ENCODE results near the gene IZUMO1. TPM values are rescaled to one million over a fixed set of nuclear protein-coding genes. Genes with fewer than 3 reads are reported as not detected.
A peak's percentile ranks its signal among the peaks of the same experiment; 100 is the strongest.

Gene IZUMO1
- total and polyA plus RNA-seq, 2 of the 13 experiments (the other 11 are each of a cell fraction or from before 2014, with no cell fraction given) = 0.07 to 0.22 TPM

- TF ChIP-seq CENPT (CRISPR knock-in tag; IDR thresholded peaks at IDR 0.05; ENCODE audit: low read depth) (no peak), TFE3 (CRISPR knock-in tag; IDR thresholded peaks at IDR 0.05) (peak; percentile 64), HNRNPUL1 (IDR thresholded peaks at IDR 0.05; ENCODE audit: low read depth, low read length) (no peak), TIGD3 (CRISPR knock-in tag; IDR thresholded peaks at IDR 0.05; ENCODE audit: borderline replicate concordance) (no peak), ZNF598 (CRISPR knock-in tag; IDR thresholded peaks at IDR 0.05; ENCODE audit: borderline replicate concordance) (0 out of 2 replicates have a peak, but pooled peaks have one; percentile 60), FOSL2 (CRISPR knock-in tag; IDR thresholded peaks at IDR 0.05) (peak; percentile 5; the same call in 1 of the 2 replicates), ZNF432 (CRISPR knock-in tag; IDR thresholded peaks at IDR 0.05; ENCODE audit: borderline replicate concordance) (no peak), ZNF784 (CRISPR knock-in tag; IDR thresholded peaks at IDR 0.05; ENCODE audit: borderline replicate concordance) (peak; percentile 53; the same call in 1 of the 2 replicates), ZBTB33 (CRISPR knock-in tag; IDR thresholded peaks at IDR 0.05) (no peak), TEAD2 (CRISPR knock-in tag; IDR thresholded peaks at IDR 0.05) (no peak), ZNF670 (CRISPR knock-in tag; IDR thresholded peaks at IDR 0.05; ENCODE audit: borderline replicate concordance) (no peak; the same call in 1 of the 2 replicates), MTA1 (CRISPR knock-in tag; IDR thresholded peaks at IDR 0.05; ENCODE audit: borderline replicate concordance) (no peak), PTBP1 (IDR thresholded peaks at IDR 0.05; ENCODE audit: low read depth, low read length, poor library complexity, severe bottlenecking) (no peak), CEBPG (CRISPR knock-in tag; IDR thresholded peaks at IDR 0.05) (no peak), PHF20 (CRISPR knock-in tag; IDR thresholded peaks at IDR 0.05) (peak; percentile 46; the same call in 1 of the 2 replicates), ZBTB39 (CRISPR knock-in tag; IDR thresholded peaks at IDR 0.05) (no peak), ZNF709 (CRISPR knock-in tag; IDR thresholded peaks at IDR 0.05) (0 out of 2 replicates have a peak, but pooled peaks have one; percentile 6), HBP1 (CRISPR knock-in tag; IDR thresholded peaks at IDR 0.05; ENCODE audit: low read depth) (no peak), ZNF576 (CRISPR knock-in tag; IDR thresholded peaks at IDR 0.05) (no peak)
These were observed 26.0 kb downstream of the IZUMO1 start (continued) for GRCh38 chr19:48720613-48721296.

All from HepG2 (cell line).